Gastroesophageal sphincter (tissue), 2 donors: ENCODE data around the gene HMG20A.

Experiments used
- POLR2A ChIP-seq, 2 donors: fragments of 450-650 bp; IDR thresholded peaks; one replicate each; pipeline ENCODE4 v1.6.1; 2017; ENCODE audit warnings: antibody characterized with exemption in 2 of 2, mild to moderate bottlenecking in 2 of 2, moderate library complexity in 1 of 2
- POLR2AphosphoS5 ChIP-seq: sonication (generic); formaldehyde crosslinking; IDR thresholded peaks from one replicate; pipeline ENCODE4 v1.6.1; 2017; ENCODE audit warnings: antibody characterized with exemption

DNA sequence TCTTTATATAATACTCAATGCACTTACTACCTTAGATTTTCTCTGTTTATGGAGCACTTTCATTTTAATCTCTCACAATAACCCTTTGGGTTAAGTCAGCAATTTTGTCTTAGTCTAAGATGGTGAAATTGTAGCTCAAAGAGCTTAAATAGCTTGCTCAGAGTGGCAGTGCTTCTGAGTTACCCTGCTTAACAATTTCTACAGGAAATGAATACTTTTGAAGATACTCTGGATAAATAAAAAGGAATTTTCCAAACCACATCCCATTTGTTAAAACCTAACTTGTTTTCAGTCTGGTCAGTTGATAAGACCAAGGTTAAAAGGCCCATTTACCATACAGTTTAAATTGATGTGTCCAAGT, 37.2 kb downstream of the HMG20A start:
- TF ChIP-seq POLR2A (IDR thresholded peaks at IDR 0.05) (no peak), POLR2AphosphoS5 (no peak)
